HG02970 (cell line): ENCODE data around the gene MRI1.

ENCODE experiments used
- ATAC-seq: cut with Tn5 transposase; IDR thresholded peaks from one replicate; pipeline ENCODE4 v1.9.1; 2021; ENCODE audit warnings: mild to moderate bottlenecking, moderate library complexity, moderate number of reproducible peaks; ENCODE audit not compliant: unreplicated experiment, low FRiP score

MRI1 gene

GRCh38 chr19:13817615-13818371, 53.5 kb downstream of the MRI1 start:
- no peak for ATAC-seq

- ATAC-seq: no peak
Measured at GRCh38 chr19:13819238-13819637, 54.9 kb downstream of the MRI1 start.

- no peak for ATAC-seq
Measured at GRCh38 chr19:13821292-13821691, 57.0 kb downstream of the MRI1 start.

GRCh38 chr19:13823256-13823655, 58.9 kb downstream of the MRI1 start:
- ATAC-seq: no peak
